ENCODE results near the gene GOLPH3L.
A peak's percentile ranks its signal among the peaks of the same experiment; 100 is the strongest.

The GOLPH3L gene

DNA sequence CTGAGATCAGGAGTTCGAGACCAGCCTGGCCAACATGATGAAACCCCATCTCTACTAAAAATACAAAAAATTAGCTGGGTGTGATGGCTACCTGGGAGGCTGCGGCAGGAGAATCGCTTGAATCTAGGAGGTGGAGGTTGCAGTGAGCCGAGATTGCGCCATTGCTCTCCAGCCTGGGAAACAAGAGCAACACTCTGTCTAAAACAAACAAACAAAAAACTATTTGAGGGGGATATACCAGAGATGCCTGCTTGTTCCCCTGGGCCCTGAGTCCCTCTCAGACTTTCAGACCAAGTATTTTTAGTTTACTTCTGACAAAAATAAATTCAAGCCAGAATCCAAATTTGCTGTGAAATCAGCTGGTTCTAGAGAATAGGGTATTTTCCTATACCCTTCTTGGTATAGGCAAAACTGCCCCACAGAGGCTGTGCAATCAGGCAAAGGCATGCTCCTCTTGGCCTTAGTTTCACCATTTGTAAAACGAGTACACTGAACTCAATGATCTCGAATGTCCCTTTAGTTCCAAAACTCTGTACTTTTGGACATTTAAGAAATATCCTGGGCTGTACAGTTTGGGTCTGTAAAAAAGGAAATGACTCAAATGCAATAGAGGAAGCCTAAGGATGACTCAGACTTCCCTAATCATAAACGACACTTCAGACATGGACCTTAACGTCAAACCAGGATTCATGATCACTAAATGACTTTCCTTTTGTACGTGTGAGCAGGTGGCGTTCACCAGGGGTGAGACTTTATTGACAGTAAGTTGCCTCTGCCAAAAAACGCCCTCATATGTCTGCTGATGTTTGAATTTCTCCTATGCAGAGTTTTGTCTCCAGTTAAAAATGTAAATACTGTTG is 83.7 kb downstream of the GOLPH3L start (continued):
- TF ChIP-seq, protein P1, sequence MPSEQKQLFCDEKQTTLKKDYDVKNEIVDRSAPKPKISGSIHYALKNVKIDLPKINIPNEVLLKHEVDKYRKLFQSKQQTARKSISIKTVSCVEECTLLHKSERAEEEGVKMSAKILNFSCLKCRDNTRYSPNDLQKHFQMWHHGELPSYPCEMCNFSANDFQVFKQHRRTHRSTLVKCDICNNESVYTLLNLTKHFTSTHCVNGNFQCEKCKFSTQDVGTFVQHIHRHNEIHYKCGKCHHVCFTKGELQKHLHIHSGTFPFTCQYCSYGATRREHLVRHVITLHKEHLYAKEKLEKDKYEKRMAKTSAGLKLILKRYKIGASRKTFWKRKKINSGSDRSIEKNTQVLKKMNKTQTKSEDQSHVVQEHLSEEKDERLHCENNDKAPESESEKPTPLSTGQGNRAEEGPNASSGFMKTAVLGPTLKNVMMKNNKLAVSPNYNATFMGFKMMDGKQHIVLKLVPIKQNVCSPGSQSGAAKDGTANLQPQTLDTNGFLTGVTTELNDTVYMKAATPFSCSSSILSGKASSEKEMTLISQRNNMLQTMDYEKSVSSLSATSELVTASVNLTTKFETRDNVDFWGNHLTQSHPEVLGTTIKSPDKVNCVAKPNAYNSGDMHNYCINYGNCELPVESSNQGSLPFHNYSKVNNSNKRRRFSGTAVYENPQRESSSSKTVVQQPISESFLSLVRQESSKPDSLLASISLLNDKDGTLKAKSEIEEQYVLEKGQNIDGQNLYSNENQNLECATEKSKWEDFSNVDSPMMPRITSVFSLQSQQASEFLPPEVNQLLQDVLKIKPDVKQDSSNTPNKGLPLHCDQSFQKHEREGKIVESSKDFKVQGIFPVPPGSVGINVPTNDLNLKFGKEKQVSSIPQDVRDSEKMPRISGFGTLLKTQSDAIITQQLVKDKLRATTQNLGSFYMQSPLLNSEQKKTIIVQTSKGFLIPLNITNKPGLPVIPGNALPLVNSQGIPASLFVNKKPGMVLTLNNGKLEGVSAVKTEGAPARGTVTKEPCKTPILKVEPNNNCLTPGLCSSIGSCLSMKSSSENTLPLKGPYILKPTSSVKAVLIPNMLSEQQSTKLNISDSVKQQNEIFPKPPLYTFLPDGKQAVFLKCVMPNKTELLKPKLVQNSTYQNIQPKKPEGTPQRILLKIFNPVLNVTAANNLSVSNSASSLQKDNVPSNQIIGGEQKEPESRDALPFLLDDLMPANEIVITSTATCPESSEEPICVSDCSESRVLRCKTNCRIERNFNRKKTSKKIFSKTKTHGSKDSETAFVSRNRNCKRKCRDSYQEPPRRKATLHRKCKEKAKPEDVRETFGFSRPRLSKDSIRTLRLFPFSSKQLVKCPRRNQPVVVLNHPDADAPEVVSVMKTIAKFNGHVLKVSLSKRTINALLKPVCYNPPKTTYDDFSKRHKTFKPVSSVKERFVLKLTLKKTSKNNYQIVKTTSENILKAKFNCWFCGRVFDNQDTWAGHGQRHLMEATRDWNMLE (tag by site-specific recombination; conservative IDR thresholded peaks at IDR 0.05; ENCODE audit: low read depth): 0 out of 2 replicates have a peak, but pooled peaks have one; percentile 15
- TF ChIP-seq, protein P2, sequence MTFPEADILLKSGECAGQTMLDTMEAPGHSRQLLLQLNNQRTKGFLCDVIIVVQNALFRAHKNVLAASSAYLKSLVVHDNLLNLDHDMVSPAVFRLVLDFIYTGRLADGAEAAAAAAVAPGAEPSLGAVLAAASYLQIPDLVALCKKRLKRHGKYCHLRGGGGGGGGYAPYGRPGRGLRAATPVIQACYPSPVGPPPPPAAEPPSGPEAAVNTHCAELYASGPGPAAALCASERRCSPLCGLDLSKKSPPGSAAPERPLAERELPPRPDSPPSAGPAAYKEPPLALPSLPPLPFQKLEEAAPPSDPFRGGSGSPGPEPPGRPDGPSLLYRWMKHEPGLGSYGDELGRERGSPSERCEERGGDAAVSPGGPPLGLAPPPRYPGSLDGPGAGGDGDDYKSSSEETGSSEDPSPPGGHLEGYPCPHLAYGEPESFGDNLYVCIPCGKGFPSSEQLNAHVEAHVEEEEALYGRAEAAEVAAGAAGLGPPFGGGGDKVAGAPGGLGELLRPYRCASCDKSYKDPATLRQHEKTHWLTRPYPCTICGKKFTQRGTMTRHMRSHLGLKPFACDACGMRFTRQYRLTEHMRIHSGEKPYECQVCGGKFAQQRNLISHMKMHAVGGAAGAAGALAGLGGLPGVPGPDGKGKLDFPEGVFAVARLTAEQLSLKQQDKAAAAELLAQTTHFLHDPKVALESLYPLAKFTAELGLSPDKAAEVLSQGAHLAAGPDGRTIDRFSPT (tag by site-specific recombination; IDR thresholded peaks at IDR 0.05): peak; percentile 83
- TF ChIP-seq, protein P3, sequence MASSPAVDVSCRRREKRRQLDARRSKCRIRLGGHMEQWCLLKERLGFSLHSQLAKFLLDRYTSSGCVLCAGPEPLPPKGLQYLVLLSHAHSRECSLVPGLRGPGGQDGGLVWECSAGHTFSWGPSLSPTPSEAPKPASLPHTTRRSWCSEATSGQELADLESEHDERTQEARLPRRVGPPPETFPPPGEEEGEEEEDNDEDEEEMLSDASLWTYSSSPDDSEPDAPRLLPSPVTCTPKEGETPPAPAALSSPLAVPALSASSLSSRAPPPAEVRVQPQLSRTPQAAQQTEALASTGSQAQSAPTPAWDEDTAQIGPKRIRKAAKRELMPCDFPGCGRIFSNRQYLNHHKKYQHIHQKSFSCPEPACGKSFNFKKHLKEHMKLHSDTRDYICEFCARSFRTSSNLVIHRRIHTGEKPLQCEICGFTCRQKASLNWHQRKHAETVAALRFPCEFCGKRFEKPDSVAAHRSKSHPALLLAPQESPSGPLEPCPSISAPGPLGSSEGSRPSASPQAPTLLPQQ (tag by site-specific recombination; IDR thresholded peaks at IDR 0.05): 0 out of 2 replicates have a peak, but pooled peaks have one; percentile 28
- TF ChIP-seq KLF1 (tag by site-specific recombination; IDR thresholded peaks at IDR 0.05) (no peak), ZNF423 (tag by site-specific recombination; IDR thresholded peaks at IDR 0.05) (no peak), ZSCAN23 (tag by site-specific recombination; IDR thresholded peaks at IDR 0.05) (0 out of 2 replicates have a peak, but pooled peaks have one; percentile 31), ZNF366 (tag by site-specific recombination; conservative IDR thresholded peaks at IDR 0.05) (peak; percentile 76)

DNA sequence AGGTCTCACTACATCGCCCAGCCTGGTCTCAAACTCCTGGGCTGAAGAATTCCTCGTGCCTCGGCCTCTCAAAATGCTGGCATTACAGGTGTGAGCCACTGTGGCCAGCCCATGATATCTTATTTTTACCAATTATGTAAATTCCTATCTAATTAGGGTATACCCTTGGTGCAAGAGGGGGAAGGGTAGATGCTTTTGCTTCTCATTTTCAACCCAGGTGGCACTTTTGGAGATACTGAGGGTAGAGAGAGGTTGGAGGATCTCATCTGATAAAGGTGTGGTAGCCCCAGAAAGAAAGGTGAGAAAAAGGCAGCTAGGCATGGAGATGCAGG is 85.0 kb downstream of the GOLPH3L start:
- Histone ChIP-seq H3K9me3 (ENCODE audit: control insufficient read depth, insufficient read depth, low read depth, low read length) (no peaks in the 10 kb centered on the region), H3K4me3 (ENCODE audit: low read depth, low read length) (no peak overlapping the region), H3K4me1 (ENCODE audit: control insufficient read depth, insufficient read depth, low read length) (peaks cover 4% of the 10 kb centered on the region; the same call in 1 of the 2 replicates), H3K27ac (ENCODE audit: extremely low read depth, low read depth, low read length) (no peak overlapping the region), H3K36me3 (ENCODE audit: control insufficient read depth in 2 of 2, insufficient read depth in 1 of 2, low read length in 2 of 2) (peaks cover under 1 to 51% of the 10 kb centered on the region in 2 experiments; a peak in 2 of 3 replicates)
- ChIA-PET CTCF (no interaction called here), POLR2A (interaction anchor here (0.7 kb wide), 1 partner anchor 18 kb away, joined by 5 read pairs; no protein-coding TSS in a partner anchor)
- TF ChIP-seq, protein P4, sequence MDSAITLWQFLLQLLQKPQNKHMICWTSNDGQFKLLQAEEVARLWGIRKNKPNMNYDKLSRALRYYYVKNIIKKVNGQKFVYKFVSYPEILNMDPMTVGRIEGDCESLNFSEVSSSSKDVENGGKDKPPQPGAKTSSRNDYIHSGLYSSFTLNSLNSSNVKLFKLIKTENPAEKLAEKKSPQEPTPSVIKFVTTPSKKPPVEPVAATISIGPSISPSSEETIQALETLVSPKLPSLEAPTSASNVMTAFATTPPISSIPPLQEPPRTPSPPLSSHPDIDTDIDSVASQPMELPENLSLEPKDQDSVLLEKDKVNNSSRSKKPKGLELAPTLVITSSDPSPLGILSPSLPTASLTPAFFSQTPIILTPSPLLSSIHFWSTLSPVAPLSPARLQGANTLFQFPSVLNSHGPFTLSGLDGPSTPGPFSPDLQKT (IDR thresholded peaks at IDR 0.05; ENCODE audit: borderline replicate concordance, low read depth, low read length): no peak
- TF ChIP-seq, protein P5, sequence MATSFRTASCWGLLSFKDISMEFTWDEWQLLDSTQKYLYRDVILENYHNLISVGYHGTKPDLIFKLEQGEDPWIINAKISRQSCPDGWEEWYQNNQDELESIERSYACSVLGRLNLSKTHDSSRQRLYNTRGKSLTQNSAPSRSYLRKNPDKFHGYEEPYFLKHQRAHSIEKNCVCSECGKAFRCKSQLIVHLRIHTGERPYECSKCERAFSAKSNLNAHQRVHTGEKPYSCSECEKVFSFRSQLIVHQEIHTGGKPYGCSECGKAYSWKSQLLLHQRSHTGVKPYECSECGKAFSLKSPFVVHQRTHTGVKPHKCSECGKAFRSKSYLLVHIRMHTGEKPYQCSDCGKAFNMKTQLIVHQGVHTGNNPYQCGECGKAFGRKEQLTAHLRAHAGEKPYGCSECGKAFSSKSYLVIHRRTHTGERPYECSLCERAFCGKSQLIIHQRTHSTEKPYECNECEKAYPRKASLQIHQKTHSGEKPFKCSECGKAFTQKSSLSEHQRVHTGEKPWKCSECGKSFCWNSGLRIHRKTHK (tag by site-specific recombination; IDR thresholded peaks at IDR 0.05): no peak
- TF ChIP-seq, protein P6, sequence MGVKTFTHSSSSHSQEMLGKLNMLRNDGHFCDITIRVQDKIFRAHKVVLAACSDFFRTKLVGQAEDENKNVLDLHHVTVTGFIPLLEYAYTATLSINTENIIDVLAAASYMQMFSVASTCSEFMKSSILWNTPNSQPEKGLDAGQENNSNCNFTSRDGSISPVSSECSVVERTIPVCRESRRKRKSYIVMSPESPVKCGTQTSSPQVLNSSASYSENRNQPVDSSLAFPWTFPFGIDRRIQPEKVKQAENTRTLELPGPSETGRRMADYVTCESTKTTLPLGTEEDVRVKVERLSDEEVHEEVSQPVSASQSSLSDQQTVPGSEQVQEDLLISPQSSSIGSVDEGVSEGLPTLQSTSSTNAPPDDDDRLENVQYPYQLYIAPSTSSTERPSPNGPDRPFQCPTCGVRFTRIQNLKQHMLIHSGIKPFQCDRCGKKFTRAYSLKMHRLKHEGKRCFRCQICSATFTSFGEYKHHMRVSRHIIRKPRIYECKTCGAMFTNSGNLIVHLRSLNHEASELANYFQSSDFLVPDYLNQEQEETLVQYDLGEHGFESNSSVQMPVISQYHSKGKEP (tag by site-specific recombination; IDR thresholded peaks at IDR 0.05): no peak
- TF ChIP-seq ZNF416 (tag by site-specific recombination; IDR thresholded peaks at IDR 0.05) (no peak), OVOL3 (tag by site-specific recombination; IDR thresholded peaks at IDR 0.05) (no peak), ZFP3 (tag by site-specific recombination; IDR thresholded peaks at IDR 0.05; ENCODE audit: low read depth) (no peak), ZNF664 (tag by site-specific recombination; IDR thresholded peaks at IDR 0.05) (no peak)
- TF ChIP-seq, protein P7, sequence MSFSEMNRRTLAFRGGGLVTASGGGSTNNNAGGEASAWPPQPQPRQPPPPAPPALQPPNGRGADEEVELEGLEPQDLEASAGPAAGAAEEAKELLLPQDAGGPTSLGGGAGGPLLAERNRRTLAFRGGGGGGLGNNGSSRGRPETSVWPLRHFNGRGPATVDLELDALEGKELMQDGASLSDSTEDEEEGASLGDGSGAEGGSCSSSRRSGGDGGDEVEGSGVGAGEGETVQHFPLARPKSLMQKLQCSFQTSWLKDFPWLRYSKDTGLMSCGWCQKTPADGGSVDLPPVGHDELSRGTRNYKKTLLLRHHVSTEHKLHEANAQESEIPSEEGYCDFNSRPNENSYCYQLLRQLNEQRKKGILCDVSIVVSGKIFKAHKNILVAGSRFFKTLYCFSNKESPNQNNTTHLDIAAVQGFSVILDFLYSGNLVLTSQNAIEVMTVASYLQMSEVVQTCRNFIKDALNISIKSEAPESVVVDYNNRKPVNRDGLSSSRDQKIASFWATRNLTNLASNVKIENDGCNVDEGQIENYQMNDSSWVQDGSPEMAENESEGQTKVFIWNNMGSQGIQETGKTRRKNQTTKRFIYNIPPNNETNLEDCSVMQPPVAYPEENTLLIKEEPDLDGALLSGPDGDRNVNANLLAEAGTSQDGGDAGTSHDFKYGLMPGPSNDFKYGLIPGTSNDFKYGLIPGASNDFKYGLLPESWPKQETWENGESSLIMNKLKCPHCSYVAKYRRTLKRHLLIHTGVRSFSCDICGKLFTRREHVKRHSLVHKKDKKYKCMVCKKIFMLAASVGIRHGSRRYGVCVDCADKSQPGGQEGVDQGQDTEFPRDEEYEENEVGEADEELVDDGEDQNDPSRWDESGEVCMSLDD (tag by site-specific recombination; IDR thresholded peaks at IDR 0.05): no peak
- TF ChIP-seq, protein P8, sequence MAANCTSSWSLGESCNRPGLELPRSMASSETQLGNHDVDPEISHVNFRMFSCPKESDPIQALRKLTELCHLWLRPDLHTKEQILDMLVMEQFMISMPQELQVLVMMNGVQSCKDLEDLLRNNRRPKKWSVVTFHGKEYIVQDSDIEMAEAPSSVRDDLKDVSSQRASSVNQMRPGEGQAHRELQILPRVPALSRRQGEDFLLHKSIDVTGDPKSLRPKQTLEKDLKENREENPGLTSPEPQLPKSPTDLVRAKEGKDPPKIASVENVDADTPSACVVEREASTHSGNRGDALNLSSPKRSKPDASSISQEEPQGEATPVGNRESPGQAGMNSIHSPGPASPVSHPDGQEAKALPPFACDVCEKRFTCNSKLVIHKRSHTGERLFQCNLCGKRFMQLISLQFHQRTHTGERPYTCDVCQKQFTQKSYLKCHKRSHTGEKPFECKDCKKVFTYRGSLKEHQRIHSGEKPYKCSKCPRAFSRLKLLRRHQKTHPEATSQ (tag by site-specific recombination; IDR thresholded peaks at IDR 0.05): no peak

Measured in HEK293 (cell line).